AG09319 (cell line): ENCODE data around the gene HMOX1.
"Not testable (repeated sequence)": the region's sequence is repeated elsewhere in the genome, so short reads cannot be mapped to it uniquely, and the experiment has no call there.

ENCODE experiments used
- DNase-seq: peaks from one replicate; pipeline ENCODE4 v3.0.0-alpha.2; 2010; ENCODE audit warnings: low read depth; ENCODE audit errors: extremely low read depth
- CTCF ChIP-seq: IDR thresholded peaks from 2 replicates; pipeline ENCODE4 v1.5.1; 2011; ENCODE audit warnings: low read depth, mild to moderate bottlenecking, inconsistent platforms, low read length, moderate library complexity

HMOX1 gene

DNA sequence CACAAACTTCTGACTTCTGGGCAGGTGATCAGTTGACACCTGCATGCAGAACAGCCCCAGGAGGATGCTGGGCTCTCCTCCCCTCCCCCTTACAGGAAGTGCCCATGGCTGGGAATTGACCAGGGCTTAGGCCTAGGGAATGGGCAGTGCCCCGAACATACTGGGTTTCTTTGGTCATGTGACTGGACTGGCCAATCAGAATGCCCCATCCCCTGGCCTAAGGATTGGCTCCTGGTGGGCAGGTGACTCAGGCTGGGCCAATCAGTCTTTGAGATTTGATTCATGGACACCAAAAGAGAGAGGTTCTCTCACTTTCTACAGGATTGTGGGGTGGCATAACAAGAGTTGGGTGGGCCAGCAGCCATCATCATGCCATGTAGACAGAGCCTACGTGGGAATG lies 56.2 kb downstream of the HMOX1 start:
- no peak for DNase-seq
- no peak for TF ChIP-seq CTCF

DNA sequence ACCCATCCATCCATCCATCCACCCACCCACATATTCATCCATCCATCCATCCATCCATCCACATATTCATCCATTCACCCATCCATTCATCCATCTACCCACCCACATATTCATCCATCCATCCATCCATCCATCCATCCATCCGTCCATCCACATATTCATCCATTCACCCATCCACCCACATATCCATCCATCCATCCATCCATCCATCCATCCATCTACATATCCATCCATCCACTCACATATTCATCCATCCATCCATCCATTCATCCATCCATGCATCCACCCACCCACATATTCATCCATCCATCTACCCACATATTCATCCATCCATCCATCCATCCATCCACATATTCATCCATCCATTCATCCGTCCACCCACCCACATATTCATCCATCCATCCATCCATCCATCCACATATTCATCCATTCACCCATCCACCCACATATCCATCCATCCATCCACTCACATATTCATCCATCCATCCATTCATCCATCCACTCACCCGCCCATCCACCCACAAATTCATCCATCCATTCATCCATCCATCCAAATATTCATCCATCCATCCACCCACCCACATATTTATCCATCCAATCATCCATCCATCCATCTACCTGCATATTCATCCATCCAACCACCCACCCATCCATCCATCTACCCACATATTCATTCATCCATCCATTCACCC lies 57.9 kb downstream of the HMOX1 start:
- not testable (repeated sequence) for DNase-seq

DNA sequence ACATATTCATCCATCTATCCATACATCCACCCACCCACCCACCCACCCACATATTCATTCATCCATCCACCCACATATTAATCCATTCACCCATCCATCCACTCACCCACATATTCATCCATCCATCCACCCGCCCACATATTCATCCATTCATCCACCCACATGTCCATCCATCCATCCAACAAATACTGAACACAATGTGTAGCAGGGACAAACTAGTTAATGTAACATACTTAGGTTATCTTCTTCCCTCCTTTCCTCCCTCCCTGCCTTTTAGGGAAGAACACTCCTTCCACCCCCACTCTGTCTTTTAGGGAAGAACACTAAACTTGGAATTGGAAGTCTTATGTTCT lies 58.4 kb downstream of the HMOX1 start:
- TF ChIP-seq CTCF: no peak

GRCh38 chr22:35440129-35440528 lies 59.2 kb downstream of the HMOX1 start:
- DNase-seq: no peak
- TF ChIP-seq CTCF: no peak

More for the DNA sequence above, 58.4 kb downstream of the HMOX1 start:
- no peak for DNase-seq

GRCh38 chr22:35441489-35442100 lies 60.7 kb downstream of the HMOX1 start:
- no peak for TF ChIP-seq CTCF
- DNase-seq: no peak

DNA sequence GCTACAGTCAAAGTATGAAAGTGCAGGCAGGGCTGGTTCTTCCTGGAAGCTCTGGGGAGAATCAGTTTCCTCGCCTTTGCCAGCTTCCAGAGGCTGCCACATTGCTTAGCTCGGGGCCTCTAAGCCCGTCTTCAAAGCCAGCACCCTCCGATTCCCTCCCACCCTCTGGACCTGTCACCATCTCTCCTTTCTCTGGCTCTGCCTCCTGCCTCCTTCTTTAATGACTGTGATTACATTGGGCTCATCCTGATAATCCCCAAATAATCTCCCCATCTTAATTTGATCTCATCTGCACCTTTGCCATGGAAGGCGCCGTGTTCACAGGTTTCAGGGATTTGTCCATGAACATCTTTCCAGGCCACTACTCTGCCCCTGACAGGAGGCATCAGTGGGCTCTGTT lies 61.6 kb downstream of the HMOX1 start:
- no peak for TF ChIP-seq CTCF
- DNase-seq: no peak

DNA sequence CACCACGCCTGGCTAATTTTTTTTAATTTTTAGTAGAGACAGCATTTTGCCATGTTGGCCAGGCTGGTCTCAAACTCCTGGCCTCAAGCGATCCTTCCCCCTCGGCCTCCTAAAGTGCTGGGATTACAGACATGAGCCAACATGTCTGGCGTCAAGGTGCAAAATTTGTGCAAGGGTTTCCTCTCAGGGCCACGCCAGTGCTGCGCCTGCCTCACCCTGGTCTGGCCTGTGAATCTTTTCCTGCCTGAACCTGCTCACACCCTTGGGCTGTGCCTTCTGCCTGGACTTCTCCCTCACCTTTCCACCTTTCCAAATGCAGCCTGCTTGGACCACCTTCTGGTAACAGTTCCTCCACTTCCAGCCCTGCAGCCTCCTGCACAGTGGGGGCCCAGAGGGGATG lies 62.4 kb downstream of the HMOX1 start:
- no peak for DNase-seq
- TF ChIP-seq CTCF: no peak
